ENCODE results near the gene ZNF3. TPM values are rescaled to one million over a fixed set of nuclear protein-coding genes. Genes with fewer than 3 reads are reported as not detected.

Gene ZNF3
- total RNA-seq, 2 donors from 2014 or later, result 20.5 to 21.4 TPM

- no peak for DNase-seq (ENCODE audit: low spot score)
- Histone ChIP-seq H3K27me3 (replicated peaks; ENCODE audit: insufficient read depth) (no peaks in the 10 kb centered on the region), H3K9me3 (no peaks in the 10 kb centered on the region), H3K4me3 (no peak overlapping the region), H3K4me1 (replicated peaks) (peaks cover 4% of the 10 kb centered on the region), H3K36me3 (peaks cover 1 to 44% of the 10 kb centered on the region in 2 donors), H3K27ac (no peak overlapping the region)
- 83% methylated on average over 14 of the region's 14 CpGs for WGBS
- TF ChIP-seq CTCF (IDR thresholded peaks at IDR 0.05), result no peak
- TF ChIP-seq POLR2A (IDR thresholded peaks at IDR 0.05), result no peak
- no peak for TF ChIP-seq POLR2AphosphoS5 (IDR thresholded peaks at IDR 0.05)
- intact Hi-C loops (cut with DNase I), result no loop called here
Measured at GRCh38 chr7:100090527-100091410, 9.2 kb upstream of the ZNF3 start.

GRCh38 chr7:100089458-100090196 is 8.1 kb upstream of the ZNF3 start:
- Histone ChIP-seq H3K4me1 (replicated peaks) (peaks cover 4% of the 10 kb centered on the region), H3K9me3 (no peaks in the 10 kb centered on the region), H3K27me3 (replicated peaks; ENCODE audit: insufficient read depth) (no peaks in the 10 kb centered on the region), H3K27ac (peak overlapping the region in 1 of 2 donors; percentile 86), H3K36me3 (peaks cover 0 to 33% of the 10 kb centered on the region in 2 donors), H3K4me3 (peak overlapping the region; percentile 87 to 94)
- intact Hi-C loops (cut with DNase I), result loop anchor here (5.0 kb wide), 1 partner anchor 38 kb away; the partner anchor contains the start of gene MBLAC1
- no peak for TF ChIP-seq CTCF (IDR thresholded peaks at IDR 0.05)
- TF ChIP-seq POLR2AphosphoS5 (IDR thresholded peaks at IDR 0.05), result no peak
- TF ChIP-seq POLR2A (IDR thresholded peaks at IDR 0.05), result no peak
- WGBS, result 27% methylated on average over 7 of the region's 7 CpGs
- DNase-seq (ENCODE audit: low spot score), result no peak

GRCh38 chr7:100088621-100089457 is 7.3 kb upstream of the ZNF3 start, which contains the start of gene COPS6:
Gene COPS6, plus strand, starts transcription at chr7:100088969. Its CDS starts 22 bp downstream, at chr7:100088991.
- Histone ChIP-seq H3K9me3 (no peaks in the 10 kb centered on the region), H3K27me3 (replicated peaks; ENCODE audit: insufficient read depth) (no peaks in the 10 kb centered on the region), H3K36me3 (peaks cover 0 to 27% of the 10 kb centered on the region in 2 donors), H3K27ac (peak within 1 kb of the TSS; percentile 83 to 86), H3K4me1 (replicated peaks) (peaks cover 4% of the 10 kb centered on the region), H3K4me3 (peak within 1 kb of the TSS; percentile 87 to 94)
- peak; percentile 72 for DNase-seq (ENCODE audit: low spot score)
- under 1% methylated on average over 67 of the region's 68 CpGs for WGBS
- intact Hi-C loops (cut with DNase I), result loop anchor here (5.0 kb wide), 1 partner anchor 38 kb away; the partner anchor contains the start of gene MBLAC1
- TF ChIP-seq POLR2AphosphoS5 (IDR thresholded peaks at IDR 0.05) (peak; percentile 89), POLR2A (IDR thresholded peaks at IDR 0.05) (no peak), CTCF (IDR thresholded peaks at IDR 0.05) (peak in 2 of 4 experiments; percentile 3 to 31)

- Histone ChIP-seq H3K36me3 (peaks cover 0 to 23% of the 10 kb centered on the region in 2 donors), H3K4me1 (replicated peaks) (peaks cover 4% of the 10 kb centered on the region), H3K27ac (peak overlapping the region; percentile 83 to 86), H3K27me3 (replicated peaks; ENCODE audit: insufficient read depth) (no peaks in the 10 kb centered on the region), H3K4me3 (peak overlapping the region; percentile 87 to 94), H3K9me3 (no peaks in the 10 kb centered on the region)
- intact Hi-C loops (cut with DNase I), result loop anchor here (5.0 kb wide), 1 partner anchor 39 kb away; the partner anchor contains the start of gene MBLAC1
- 74% methylated on average over 11 of the region's 11 CpGs for WGBS
- no peak for DNase-seq (ENCODE audit: low spot score)
- TF ChIP-seq CTCF (IDR thresholded peaks at IDR 0.05), result no peak
- TF ChIP-seq POLR2A (IDR thresholded peaks at IDR 0.05), result no peak
- no peak for TF ChIP-seq POLR2AphosphoS5 (IDR thresholded peaks at IDR 0.05)
Measured at GRCh38 chr7:100088095-100088620, 6.6 kb upstream of the ZNF3 start.

All from prostate gland (tissue), 2 donors.